HL-60 (cell line): ENCODE results near the gene GRAMD2B.

Source experiments
- GABPA ChIP-seq: IDR thresholded peaks from 2 replicates; pipeline ENCODE4 v1.6.1; 2012; ENCODE audit warnings: low read depth
- POLR2AphosphoS5 ChIP-seq: IDR thresholded peaks from 2 replicates; pipeline ENCODE4 v1.6.1; 2012; ENCODE audit warnings: low read depth
- TF ChIP-seq, protein P1 (sequence below): IDR thresholded peaks from 2 replicates; pipeline ENCODE4 v1.6.1; 2012; ENCODE audit warnings: low read depth; ENCODE audit not compliant: insufficient replicate concordance
- TF ChIP-seq, protein P2 (sequence below): IDR thresholded peaks from one replicate; pipeline ENCODE4 v1.5.1; 2011; ENCODE audit warnings: low read length, control low read depth, inconsistent platforms; ENCODE audit not compliant: insufficient read depth

GRCh38 chr5:126538579-126538978 is 115.4 kb downstream of the GRAMD2B start:
- TF ChIP-seq, protein P1, sequence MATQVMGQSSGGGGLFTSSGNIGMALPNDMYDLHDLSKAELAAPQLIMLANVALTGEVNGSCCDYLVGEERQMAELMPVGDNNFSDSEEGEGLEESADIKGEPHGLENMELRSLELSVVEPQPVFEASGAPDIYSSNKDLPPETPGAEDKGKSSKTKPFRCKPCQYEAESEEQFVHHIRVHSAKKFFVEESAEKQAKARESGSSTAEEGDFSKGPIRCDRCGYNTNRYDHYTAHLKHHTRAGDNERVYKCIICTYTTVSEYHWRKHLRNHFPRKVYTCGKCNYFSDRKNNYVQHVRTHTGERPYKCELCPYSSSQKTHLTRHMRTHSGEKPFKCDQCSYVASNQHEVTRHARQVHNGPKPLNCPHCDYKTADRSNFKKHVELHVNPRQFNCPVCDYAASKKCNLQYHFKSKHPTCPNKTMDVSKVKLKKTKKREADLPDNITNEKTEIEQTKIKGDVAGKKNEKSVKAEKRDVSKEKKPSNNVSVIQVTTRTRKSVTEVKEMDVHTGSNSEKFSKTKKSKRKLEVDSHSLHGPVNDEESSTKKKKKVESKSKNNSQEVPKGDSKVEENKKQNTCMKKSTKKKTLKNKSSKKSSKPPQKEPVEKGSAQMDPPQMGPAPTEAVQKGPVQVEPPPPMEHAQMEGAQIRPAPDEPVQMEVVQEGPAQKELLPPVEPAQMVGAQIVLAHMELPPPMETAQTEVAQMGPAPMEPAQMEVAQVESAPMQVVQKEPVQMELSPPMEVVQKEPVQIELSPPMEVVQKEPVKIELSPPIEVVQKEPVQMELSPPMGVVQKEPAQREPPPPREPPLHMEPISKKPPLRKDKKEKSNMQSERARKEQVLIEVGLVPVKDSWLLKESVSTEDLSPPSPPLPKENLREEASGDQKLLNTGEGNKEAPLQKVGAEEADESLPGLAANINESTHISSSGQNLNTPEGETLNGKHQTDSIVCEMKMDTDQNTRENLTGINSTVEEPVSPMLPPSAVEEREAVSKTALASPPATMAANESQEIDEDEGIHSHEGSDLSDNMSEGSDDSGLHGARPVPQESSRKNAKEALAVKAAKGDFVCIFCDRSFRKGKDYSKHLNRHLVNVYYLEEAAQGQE: no peak
- TF ChIP-seq GABPA: no peak
- TF ChIP-seq, protein P2, sequence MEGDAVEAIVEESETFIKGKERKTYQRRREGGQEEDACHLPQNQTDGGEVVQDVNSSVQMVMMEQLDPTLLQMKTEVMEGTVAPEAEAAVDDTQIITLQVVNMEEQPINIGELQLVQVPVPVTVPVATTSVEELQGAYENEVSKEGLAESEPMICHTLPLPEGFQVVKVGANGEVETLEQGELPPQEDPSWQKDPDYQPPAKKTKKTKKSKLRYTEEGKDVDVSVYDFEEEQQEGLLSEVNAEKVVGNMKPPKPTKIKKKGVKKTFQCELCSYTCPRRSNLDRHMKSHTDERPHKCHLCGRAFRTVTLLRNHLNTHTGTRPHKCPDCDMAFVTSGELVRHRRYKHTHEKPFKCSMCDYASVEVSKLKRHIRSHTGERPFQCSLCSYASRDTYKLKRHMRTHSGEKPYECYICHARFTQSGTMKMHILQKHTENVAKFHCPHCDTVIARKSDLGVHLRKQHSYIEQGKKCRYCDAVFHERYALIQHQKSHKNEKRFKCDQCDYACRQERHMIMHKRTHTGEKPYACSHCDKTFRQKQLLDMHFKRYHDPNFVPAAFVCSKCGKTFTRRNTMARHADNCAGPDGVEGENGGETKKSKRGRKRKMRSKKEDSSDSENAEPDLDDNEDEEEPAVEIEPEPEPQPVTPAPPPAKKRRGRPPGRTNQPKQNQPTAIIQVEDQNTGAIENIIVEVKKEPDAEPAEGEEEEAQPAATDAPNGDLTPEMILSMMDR: no peak
- no peak for TF ChIP-seq POLR2AphosphoS5
